ENCODE results near the gene ATP8B1.
"Not testable (repeated sequence)": the region's sequence is repeated elsewhere in the genome, so short reads cannot be mapped to it uniquely, and the experiment has no call there.

The ATP8B1 gene

DNA sequence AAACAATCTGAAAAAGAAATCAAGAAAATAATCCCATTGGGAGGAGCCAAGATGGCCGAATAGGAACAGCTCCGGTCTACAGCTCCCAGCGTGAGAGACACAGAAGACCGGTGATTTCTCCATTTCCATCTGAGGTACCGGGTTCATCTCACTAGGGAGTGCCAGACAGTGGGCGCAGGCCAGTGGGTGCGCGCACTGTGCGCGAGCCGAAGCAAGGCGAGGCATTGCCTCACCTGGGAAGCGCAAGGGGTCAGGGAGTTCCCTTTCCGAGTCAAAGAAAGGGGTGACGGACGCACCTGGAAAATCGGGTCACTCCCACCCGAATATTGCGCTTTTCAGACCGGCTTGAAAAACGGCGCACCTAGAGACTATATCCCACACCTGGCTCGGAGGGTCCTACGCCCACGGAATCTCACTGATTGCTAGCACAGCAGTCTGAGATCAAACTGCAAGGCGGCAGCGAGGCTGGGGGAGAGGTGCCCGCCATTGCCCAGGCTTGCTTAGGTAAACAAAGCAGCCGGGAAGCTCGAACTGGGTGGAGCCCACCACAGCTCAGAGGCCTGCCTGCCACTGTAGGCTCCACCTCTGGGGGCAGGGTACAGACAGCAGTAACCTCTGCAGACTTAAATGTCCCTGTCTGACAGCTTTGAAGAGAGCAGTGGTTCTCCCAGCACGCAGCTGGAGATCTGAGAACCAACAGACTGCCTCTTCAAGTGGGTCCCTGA is 83.7 kb downstream of the ATP8B1 start:
- DNase-seq (ENCODE audit: low read depth) = not testable (repeated sequence)

DNA sequence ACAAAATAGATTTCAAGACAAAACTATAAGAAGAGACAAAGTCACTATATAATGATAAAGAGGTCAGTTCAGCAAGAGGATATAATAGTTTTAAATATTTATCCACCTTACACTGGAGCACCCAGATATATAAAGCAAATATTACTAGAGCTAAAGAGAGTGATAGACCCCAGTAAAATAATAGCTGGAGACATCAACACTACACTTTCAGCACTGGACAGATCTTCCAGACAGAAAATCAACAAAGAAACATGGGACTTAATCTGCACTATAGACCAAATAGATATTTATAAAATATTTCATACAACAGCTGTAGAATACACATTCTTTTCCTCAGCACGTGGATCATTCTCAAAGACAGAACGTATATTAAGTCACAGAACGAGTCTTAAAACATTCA is 86.6 kb downstream of the ATP8B1 start:
- DNase-seq (ENCODE audit: low read depth) = no peak

- no peak for DNase-seq (ENCODE audit: low read depth)
Observed at GRCh38 chr18:57715671-57716070, 87.4 kb downstream of the ATP8B1 start.

DNA sequence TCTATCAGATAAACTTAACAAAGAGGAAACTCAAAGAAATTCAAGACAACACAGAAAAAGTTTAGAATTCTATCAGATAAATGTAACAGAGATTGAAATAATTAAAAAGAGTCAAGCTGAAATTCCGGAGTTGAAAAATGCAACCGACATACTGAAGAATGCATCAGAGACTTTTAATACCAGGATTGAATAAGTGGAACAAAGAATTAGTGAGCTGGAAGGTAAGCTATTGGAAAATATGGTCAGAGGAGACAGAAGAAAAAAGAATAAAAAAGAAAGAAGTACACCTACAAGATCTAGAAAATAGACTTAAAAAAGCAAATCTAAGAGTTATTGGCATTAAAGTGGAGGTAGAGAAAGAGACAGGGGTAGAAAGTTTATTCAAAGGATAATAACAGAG is 88.0 kb downstream of the ATP8B1 start:
- no peak for DNase-seq (ENCODE audit: low read depth)

DNA sequence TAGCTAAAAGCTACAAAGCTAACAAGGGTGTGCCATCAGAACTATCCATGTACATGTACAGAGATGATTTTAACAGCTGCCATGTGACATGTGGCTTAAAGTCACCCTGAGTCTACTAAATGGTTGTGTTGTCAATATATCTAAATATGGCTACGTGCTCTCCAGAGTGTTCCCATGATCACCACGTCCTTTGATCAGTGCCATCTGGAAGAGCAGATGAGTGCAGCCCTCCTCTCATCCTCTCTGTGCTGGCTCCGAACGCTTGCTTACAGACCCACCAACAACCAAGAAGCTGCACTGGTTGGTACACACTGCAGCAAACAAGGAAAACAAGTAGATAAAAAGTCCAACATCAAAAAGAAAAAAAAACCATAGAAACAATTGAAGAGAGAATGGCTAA is 92.9 kb downstream of the ATP8B1 start:
- no peak for DNase-seq (ENCODE audit: low read depth)

GRCh38 chr18:57709335-57709734 is 93.8 kb downstream of the ATP8B1 start:
- no peak for DNase-seq (ENCODE audit: low read depth)

- no peak for DNase-seq (ENCODE audit: low read depth)
Observed at GRCh38 chr18:57708288-57708687, 94.8 kb downstream of the ATP8B1 start.

- DNase-seq (ENCODE audit: low read depth) = no peak
Observed at GRCh38 chr18:57705832-57706595, 97.1 kb downstream of the ATP8B1 start.

DNA sequence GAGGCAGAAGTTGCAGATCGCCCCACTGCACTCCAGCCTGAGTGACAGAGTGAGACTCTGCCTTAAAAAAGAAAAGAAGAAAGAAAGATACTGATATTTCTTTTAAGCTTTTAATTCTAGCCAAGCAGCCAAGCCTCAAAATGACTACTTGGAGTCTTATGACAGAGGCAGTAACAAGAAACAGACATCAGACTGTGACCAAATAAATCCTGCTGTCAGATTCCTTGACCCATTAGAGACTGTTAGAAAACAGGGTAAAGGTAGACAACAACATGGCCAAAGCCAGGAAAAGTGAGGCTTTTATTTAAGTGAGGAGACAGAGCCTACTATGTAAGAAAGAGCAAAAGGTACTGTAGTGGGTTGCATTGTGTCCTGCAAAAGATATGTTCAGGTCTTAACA is 98.1 kb downstream of the ATP8B1 start:
- DNase-seq (ENCODE audit: low read depth) = no peak

DNA sequence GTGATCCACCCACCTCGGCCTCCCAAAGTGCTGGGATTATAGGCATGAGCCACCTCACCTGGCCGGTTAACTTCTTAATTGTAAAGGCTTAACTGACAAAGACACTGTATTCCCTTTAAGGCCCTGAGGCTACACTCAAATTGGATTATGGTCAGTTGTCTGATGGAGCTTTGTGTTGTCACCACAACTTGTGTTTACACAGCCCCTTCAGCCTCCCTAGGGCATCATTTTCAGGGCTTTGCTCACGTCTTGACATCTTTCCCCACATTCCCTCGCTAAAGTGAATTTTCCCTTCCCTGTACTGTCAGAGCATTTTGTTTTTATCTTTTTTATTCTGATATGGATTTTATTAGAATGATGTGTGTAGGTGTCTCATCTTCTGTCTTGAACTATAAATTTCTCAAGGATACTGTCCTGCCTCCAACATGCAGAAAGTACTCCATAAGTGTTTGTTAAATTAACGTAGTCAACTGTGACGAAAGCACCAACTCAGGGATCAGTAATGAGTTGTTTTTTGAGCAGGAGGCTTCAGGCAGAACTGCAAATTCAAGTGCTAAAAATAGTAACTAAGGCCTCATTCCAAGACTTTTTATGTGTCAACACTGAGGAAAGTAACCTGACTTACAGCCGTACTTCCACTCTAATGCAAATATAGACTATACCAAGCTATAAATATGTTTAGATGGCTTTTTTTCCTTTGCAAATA is 104.4 kb downstream of the ATP8B1 start:
- DNase-seq (ENCODE audit: low read depth) = no peak

- no peak for DNase-seq (ENCODE audit: low read depth)
Observed at GRCh38 chr18:57697426-57697825, 105.7 kb downstream of the ATP8B1 start.

GRCh38 chr18:57696271-57696670 is 106.8 kb downstream of the ATP8B1 start:
- DNase-seq (ENCODE audit: low read depth) = no peak

GRCh38 chr18:57691363-57691762 is 111.8 kb downstream of the ATP8B1 start:
- DNase-seq (ENCODE audit: low read depth) = no peak

DNA sequence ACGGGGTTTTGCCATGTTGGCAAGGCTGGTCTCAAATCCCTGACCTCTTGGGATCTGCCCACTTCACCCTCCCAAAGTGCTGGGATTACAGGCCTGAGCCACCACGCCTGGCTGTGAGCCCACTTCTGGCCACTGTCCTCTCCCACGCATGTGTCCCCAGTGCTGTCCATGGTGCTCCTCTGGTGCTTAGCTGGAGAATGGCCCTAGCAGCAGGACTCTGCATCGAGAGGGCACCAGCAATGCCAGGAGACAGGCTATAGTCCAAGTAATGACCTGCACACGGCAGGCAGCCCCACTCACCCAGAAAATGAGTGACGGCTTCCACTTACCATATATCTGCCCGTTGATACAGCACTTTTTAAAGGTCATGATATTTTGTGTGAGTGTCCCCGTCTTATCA is 115.1 kb downstream of the ATP8B1 start:
- DNase-seq (ENCODE audit: low read depth) = no peak

- no peak for DNase-seq (ENCODE audit: low read depth)
Observed at GRCh38 chr18:57683470-57683869, 119.6 kb downstream of the ATP8B1 start.

DNA sequence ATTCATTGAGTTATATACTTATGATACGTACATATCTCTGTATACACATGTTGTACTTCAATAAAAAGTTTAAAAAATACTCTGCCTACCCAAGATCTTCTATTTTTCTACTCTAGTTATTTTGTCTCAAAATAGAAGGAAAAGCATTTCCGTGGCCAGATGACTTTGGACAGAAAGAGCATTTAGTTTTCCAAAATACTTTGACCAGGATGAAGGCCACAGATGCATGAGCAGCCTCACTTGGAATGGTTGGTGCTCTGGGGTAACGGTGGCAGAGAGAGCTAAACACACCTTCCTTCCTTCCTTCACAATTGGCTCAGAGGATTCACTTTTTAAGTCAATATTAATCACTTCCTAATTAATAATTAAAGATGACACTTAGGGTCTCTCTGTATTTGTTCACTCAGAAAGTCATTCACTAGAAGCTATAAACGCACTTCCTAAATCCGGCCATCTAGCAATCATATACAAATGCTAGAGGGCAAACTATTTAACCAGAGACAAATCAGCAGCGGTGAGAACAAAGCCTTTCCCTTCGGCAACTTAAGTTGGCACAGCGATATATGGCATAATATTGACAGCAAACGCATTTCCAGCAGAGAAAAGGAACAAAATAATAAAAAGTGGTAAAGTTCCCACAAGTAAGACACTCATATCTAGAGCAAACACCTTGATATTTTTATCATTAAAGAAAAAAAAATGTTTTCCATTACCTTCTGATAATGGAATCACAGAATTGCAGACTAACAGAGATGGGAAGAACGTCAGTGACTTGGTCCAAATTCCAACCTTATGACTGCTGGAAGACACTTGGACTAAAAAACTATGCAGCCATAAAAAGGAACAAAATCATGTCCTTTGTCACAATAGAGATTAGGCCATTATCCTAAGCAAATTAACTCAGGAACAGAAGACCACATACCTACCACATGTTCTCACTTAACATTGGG is 125.6 kb downstream of the ATP8B1 start:
- no peak for DNase-seq (ENCODE audit: low read depth)

DNA sequence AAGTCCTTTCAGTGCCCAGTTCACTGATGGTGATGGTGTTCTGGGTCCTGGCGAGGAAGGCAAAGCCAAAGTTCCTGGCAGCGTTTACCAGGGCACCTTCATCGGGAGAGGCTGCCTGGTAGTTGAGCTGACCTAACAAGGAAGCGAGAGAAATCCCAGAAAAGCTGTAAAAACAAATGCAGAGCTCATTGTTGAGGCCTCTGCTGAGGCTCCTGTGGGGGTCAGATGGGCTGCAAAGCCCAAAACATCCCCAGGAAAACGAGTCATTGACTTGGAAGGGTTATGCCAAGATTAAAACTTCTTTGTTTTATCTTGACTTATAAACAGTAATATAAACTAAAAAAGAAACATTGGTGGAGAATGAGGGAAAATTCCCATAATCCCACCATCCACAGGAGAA is 128.2 kb downstream of the ATP8B1 start:
- no peak for DNase-seq (ENCODE audit: low read depth)

DNA sequence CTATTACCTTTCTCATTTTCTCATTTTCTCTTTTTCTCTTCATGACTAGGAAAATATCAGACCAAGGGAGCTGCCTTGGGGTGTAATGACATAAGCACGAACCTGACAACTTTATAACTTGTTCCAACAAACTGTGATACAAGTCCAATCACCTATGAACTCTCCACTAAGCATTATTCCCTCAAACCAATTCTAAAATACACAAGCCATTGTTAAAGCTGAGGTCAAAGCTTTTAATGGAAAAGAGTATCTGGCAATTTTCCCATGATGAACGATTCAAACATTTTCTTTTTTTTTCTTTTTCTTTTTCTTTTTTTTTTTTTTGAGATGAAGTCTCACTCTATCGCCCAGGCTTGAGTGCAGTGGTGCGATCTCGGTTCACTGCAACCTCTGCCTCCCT is 133.1 kb downstream of the ATP8B1 start:
- DNase-seq (ENCODE audit: low read depth) = no peak

- no peak for DNase-seq (ENCODE audit: low read depth)
Observed at GRCh38 chr18:57668021-57668420, 135.1 kb downstream of the ATP8B1 start.

DNA sequence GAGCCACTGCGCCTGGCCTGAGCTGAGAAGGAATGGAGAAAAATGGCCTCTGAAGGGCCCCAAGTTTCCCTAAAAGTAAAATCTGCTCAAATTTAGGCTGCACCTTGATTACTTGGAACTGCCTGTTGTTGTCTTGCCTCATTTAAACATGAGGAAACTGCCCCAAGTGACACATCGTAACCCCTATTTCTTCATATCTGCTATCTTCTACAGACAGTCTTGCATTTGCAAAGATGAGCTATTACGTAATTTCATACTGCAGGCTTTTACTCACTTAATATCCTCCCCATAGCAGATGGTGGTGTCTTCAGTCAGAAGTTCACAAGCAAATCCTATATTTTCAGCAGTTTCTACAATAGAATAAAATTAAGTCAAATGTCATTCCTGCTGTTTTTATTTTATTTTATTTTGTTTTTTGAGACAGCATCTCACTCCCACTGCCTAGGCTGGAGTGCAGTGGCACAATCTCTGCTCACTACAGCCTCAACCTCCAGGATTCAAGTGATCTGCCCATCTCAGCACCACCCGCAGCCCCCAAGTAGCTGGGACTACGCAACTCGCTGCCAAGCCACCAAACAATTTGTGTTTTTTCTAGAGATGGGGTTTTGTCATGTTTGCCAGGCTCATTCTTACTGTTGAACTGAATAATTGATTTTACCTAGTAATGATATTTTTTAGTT is 136.2 kb downstream of the ATP8B1 start:
- DNase-seq (ENCODE audit: low read depth) = no peak

DNA sequence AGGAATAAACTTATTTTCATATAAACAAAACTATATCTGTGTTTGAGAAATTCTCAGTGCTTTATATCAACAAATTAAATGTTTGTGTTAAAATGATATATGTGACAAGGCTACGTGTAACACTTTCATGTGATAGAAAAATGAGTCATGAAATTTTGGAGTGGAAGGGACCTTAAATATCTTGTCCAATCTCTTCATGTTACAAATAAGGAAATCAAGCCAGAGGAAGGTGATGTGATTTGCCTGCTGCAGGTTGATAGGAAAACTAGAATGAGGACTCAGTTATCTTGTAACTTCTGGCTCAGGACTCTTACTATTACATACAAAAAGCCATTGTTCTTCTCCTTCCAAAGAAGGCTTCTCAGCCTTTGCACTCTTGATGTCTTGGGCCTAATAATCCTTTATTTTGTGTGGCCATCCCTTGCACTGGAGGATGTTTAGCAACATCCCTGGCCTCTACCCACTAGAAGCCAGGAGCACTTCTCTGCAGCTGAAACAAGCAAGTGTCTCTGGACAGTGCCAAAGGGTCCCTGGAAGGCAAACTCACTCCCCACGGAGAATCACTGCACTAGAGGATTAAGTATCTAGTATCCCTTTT is 138.4 kb downstream of the ATP8B1 start:
- no peak for DNase-seq (ENCODE audit: low read depth)

All from activated T-cell treated with anti-CD3 and anti-CD28 coated beads for 48 hours (primary cell).